HG02840 (cell line): ENCODE data around the gene IL17B.

Experiments
- ATAC-seq: cut with Tn5 transposase; IDR thresholded peaks from one replicate; pipeline ENCODE4 v1.9.1; 2021; ENCODE audit warnings: mild to moderate bottlenecking, moderate library complexity, moderate number of reproducible peaks; ENCODE audit not compliant: unreplicated experiment, low FRiP score

The IL17B gene

GRCh38 chr5:149379177-149379761 is at the start of gene IL17B:
IL17B (minus strand) TSS chr5:149379292; CDS start chr5:149379225, 67 bp downstream.
- no peak for ATAC-seq

GRCh38 chr5:149428032-149428431 is 48.9 kb upstream of the IL17B start:
- no peak for ATAC-seq

- no peak for ATAC-seq
Observed at GRCh38 chr5:149427374-149427773, 48.3 kb upstream of the IL17B start.

GRCh38 chr5:149426931-149427330 is 47.8 kb upstream of the IL17B start:
- ATAC-seq = no peak

GRCh38 chr5:149425729-149426128 is 46.6 kb upstream of the IL17B start:
- ATAC-seq = no peak

- ATAC-seq = no peak
Observed at GRCh38 chr5:149424371-149425315, 45.6 kb upstream of the IL17B start.

- ATAC-seq = no peak
Observed at GRCh38 chr5:149423794-149424268, 44.7 kb upstream of the IL17B start.

- no peak for ATAC-seq
Observed at GRCh38 chr5:149423049-149423793, 44.1 kb upstream of the IL17B start.

- no peak for ATAC-seq
Observed at GRCh38 chr5:149422366-149423048, 43.4 kb upstream of the IL17B start.

GRCh38 chr5:149421834-149422233 is 42.7 kb upstream of the IL17B start:
- ATAC-seq = no peak

- ATAC-seq = no peak
Observed at GRCh38 chr5:149421372-149421685, 42.2 kb upstream of the IL17B start.

GRCh38 chr5:149420545-149421371 is 41.7 kb upstream of the IL17B start:
- no peak for ATAC-seq

- no peak for ATAC-seq
Observed at GRCh38 chr5:149419859-149420544, 40.9 kb upstream of the IL17B start.

- ATAC-seq = no peak
Observed at GRCh38 chr5:149419532-149419858, 40.4 kb upstream of the IL17B start.

- no peak for ATAC-seq
Observed at GRCh38 chr5:149418910-149419531, 39.9 kb upstream of the IL17B start.

- no peak for ATAC-seq
Observed at GRCh38 chr5:149417711-149418368, 38.7 kb upstream of the IL17B start.

GRCh38 chr5:149416987-149417710 is 38.1 kb upstream of the IL17B start:
- no peak for ATAC-seq
